Lower leg skin (tissue), 3 donors: ENCODE data around the gene NDUFB7.

Source experiments
- POLR2A ChIP-seq, 2 donors: fragments of 450-650 bp; IDR thresholded peaks; one replicate each; pipeline ENCODE4 v1.6.1; 2016 to 2017; ENCODE audit warnings: antibody characterized with exemption in 2 of 2, mild to moderate bottlenecking in 1 of 2, moderate library complexity in 1 of 2
- TF ChIP-seq, protein P1 (sequence below), 3 donors: fragments of 450-650 bp; IDR thresholded peaks; one replicate each; pipeline ENCODE4 v1.5.1; 2016; ENCODE audit warnings: antibody characterized with exemption in 3 of 3, mild to moderate bottlenecking in 3 of 3, moderate library complexity in 2 of 3

DNA sequence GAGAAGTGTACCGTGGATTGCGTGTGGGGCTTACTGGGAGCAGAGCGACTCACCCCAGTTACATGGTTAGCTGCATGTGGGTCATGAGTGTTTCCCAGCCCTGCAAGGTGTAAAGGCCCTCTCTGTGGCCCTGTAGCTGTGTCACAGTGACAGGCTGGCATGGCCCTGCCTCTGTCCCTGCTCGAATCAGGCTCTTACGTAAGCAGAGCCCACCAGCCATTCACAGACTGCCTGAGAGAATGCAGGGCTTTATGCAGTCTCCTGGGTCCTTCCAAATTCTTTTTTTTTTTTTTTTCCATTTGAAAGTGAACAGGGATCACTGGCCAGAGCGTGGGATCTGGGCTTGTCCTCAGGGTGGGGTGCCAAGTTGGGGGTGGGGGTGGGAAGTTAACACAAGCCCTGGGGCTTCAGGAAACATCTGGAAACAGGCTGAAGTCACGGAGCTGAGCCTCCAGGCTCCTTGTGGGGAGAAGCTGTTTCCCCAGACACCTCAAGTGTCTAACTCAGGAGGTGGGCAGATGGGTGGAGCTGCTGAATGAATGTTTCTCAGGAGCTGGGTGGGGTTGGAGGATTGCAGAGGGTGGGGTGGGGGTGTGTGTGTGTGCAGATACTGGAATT lies 29.0 kb downstream of the NDUFB7 start:
- TF ChIP-seq, protein P1, sequence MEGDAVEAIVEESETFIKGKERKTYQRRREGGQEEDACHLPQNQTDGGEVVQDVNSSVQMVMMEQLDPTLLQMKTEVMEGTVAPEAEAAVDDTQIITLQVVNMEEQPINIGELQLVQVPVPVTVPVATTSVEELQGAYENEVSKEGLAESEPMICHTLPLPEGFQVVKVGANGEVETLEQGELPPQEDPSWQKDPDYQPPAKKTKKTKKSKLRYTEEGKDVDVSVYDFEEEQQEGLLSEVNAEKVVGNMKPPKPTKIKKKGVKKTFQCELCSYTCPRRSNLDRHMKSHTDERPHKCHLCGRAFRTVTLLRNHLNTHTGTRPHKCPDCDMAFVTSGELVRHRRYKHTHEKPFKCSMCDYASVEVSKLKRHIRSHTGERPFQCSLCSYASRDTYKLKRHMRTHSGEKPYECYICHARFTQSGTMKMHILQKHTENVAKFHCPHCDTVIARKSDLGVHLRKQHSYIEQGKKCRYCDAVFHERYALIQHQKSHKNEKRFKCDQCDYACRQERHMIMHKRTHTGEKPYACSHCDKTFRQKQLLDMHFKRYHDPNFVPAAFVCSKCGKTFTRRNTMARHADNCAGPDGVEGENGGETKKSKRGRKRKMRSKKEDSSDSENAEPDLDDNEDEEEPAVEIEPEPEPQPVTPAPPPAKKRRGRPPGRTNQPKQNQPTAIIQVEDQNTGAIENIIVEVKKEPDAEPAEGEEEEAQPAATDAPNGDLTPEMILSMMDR (IDR thresholded peaks at IDR 0.05) = no peak
- no peak for TF ChIP-seq POLR2A (IDR thresholded peaks at IDR 0.05)
